Measurements from ENCODE around the gene GPR135.
A peak's percentile ranks its signal among the peaks of the same experiment; 100 is the strongest.

Gene GPR135

GRCh38 chr14:59483819-59484638 is 18.8 kb upstream of the GPR135 start, which contains the start of the genes JKAMP and L3HYPDH:
Gene JKAMP, plus strand, starts transcription at chr14:59484517. Its CDS starts 73 bp downstream, at chr14:59484590.
Gene L3HYPDH, minus strand, starts transcription at chr14:59484408. Its CDS starts 92 bp downstream, at chr14:59484316.
- Histone ChIP-seq H3K27ac (peak within 1 kb of the TSS; percentile 96), H3K4me3 (peak within 1 kb of the TSS; percentile 94)
- DNase-seq (ENCODE audit: low spot score): peak; percentile 97
- no peak for TF ChIP-seq CTCF (IDR thresholded peaks at IDR 0.05)

GRCh38 chr14:59483363-59483762 is 18.2 kb upstream of the GPR135 start:
- no peak for TF ChIP-seq CTCF (IDR thresholded peaks at IDR 0.05)
- DNase-seq (ENCODE audit: low spot score): no peak
- peak overlapping the region; percentile 94 for H3K4me3 ChIP-seq
- H3K27ac ChIP-seq: peak overlapping the region; percentile 96

GRCh38 chr14:59482541-59483331 is 17.6 kb upstream of the GPR135 start:
- H3K4me3 ChIP-seq: peak overlapping the region; percentile 94
- peak overlapping the region; percentile 96 for H3K27ac ChIP-seq
- DNase-seq (ENCODE audit: low spot score): no peak
- TF ChIP-seq CTCF (IDR thresholded peaks at IDR 0.05): no peak

- H3K4me3 ChIP-seq: peak overlapping the region; percentile 94
- TF ChIP-seq CTCF (IDR thresholded peaks at IDR 0.05): no peak
- peak overlapping the region; percentile 96 for H3K27ac ChIP-seq
- no peak for DNase-seq (ENCODE audit: low spot score)
Measured at GRCh38 chr14:59481871-59482540, 16.8 kb upstream of the GPR135 start.

GRCh38 chr14:59481407-59481806 is 16.2 kb upstream of the GPR135 start:
- H3K4me3 ChIP-seq: peak overlapping the region; percentile 94
- no peak for DNase-seq (ENCODE audit: low spot score)
- no peak for TF ChIP-seq CTCF (IDR thresholded peaks at IDR 0.05)
- peak overlapping the region; percentile 96 for H3K27ac ChIP-seq

GRCh38 chr14:59480166-59480565 is 15.0 kb upstream of the GPR135 start:
- Histone ChIP-seq H3K27ac (peak overlapping the region in 1 of 2 donors; percentile 61), H3K4me3 (peak overlapping the region; percentile 94)
- no peak for TF ChIP-seq CTCF (IDR thresholded peaks at IDR 0.05)
- no peak for DNase-seq (ENCODE audit: low spot score)
